IMR-90 (cell line): ENCODE results near the gene ATP11B. TPM values are rescaled to one million over a fixed set of nuclear protein-coding genes. Genes with fewer than 3 reads are reported as not detected.

ENCODE experiments used
- ATAC-seq: fragments of 200-7000 bp; cut with Tn5 transposase; 2 replicates; pipeline ENCODE4 v1.9.1; 2020; ENCODE audit warnings: low read depth, mild to moderate bottlenecking, moderate library complexity
- BruUV-seq: library from RNA; stranded (reverse); fragments of 400-500 nt; replicated peaks from 2 replicates; lab custom pipeline; 2021; lab: Mats Ljungman, UMichigan
- CTCF ChIA-PET: fragments of 300-600 bp; formaldehyde crosslinking; extraction: SDS; loops from one replicate; lab custom pipeline; 2021; ENCODE audit warnings: antibody characterized with exemption; lab: Yijun Ruan, JAX
- POLR2A ChIA-PET: fragments of 300-600 bp; sonication (Branson Sonifier 250); formaldehyde crosslinking; loops from one replicate; lab custom pipeline; 2022; ENCODE audit warnings: antibody characterized with exemption; ENCODE audit not compliant: unreplicated experiment; lab: Charles Lee
- DNase-seq: peaks from one replicate; pipeline ENCODE4 v3.0.0; 2013
- H2AFZ ChIP-seq: replicated peaks from 2 replicates; pipeline ENCODE3; 2013; ENCODE audit warnings: low read length, mild to moderate bottlenecking; ENCODE audit not compliant: poor library complexity
- H2AK5ac ChIP-seq: 2 replicates; pipeline ENCODE4 v1.6.1; 2013; ENCODE audit warnings: low read depth, low read length, inconsistent platforms
- H2AK9ac ChIP-seq: replicated peaks from 2 replicates; pipeline ENCODE3; 2013; ENCODE audit warnings: mild to moderate bottlenecking, low read depth, low read length, moderate library complexity; ENCODE audit not compliant: poor library complexity
- H2BK120ac ChIP-seq: 2 replicates; pipeline ENCODE4 v1.6.1; 2013; ENCODE audit warnings: low read depth, low read length, inconsistent platforms
- H2BK15ac ChIP-seq: 3 replicates; pipeline ENCODE4 v1.6.1; 2013; ENCODE audit warnings: low read depth, low read length, inconsistent platforms
- H2BK20ac ChIP-seq: 2 replicates; pipeline ENCODE4 v1.6.1; 2013; ENCODE audit warnings: low read depth, mild to moderate bottlenecking, inconsistent platforms, low read length, moderate library complexity
- H2BK5ac ChIP-seq: 2 replicates; pipeline ENCODE4 v1.6.1; 2013; ENCODE audit warnings: mild to moderate bottlenecking, low read depth, low read length, inconsistent platforms; ENCODE audit not compliant: poor library complexity, severe bottlenecking
- H3K14ac ChIP-seq: replicated peaks from 2 replicates; pipeline ENCODE4 v1.6.1; 2013; ENCODE audit warnings: low read depth, low read length, inconsistent platforms
- H3K18ac ChIP-seq: 2 replicates; pipeline ENCODE4 v1.6.1; 2013; ENCODE audit warnings: low read depth, low read length, control low read depth
- H3K23ac ChIP-seq: 2 replicates; pipeline ENCODE4 v1.6.1; 2013; ENCODE audit warnings: low read depth, low read length, inconsistent platforms
- H3K27ac ChIP-seq: 2 replicates; pipeline ENCODE4 v1.5.1; 2013; ENCODE audit warnings: mild to moderate bottlenecking, control low read depth, low read length; ENCODE audit not compliant: insufficient read depth
- H3K27me3 ChIP-seq: 2 replicates; pipeline ENCODE4 v1.6.1; 2013; ENCODE audit warnings: low read length; ENCODE audit not compliant: control insufficient read depth, insufficient read depth
- H3K36me3 ChIP-seq: 2 replicates; pipeline ENCODE4 v1.6.1; 2013; ENCODE audit warnings: low read length, mixed read lengths; ENCODE audit not compliant: control insufficient read depth, insufficient read depth
- H3K4ac ChIP-seq: 2 replicates; pipeline ENCODE4 v1.6.1; 2013; ENCODE audit warnings: low read depth, low read length, inconsistent platforms
- H3K4me1 ChIP-seq: 2 replicates; pipeline ENCODE4 v1.6.1; 2013; ENCODE audit warnings: low read length, mixed read lengths; ENCODE audit not compliant: control insufficient read depth, insufficient read depth
- H3K4me2 ChIP-seq: 2 replicates; pipeline ENCODE4 v1.6.1; 2013; ENCODE audit warnings: low read depth, mild to moderate bottlenecking, control low read depth, low read length, moderate library complexity
- H3K4me3 ChIP-seq: 2 replicates; pipeline ENCODE4 v1.5.1; 2013; ENCODE audit warnings: low read depth, mild to moderate bottlenecking, control low read depth, low read length, moderate library complexity; ENCODE audit not compliant: insufficient read depth
- H3K56ac ChIP-seq: 2 replicates; pipeline ENCODE4 v1.6.1; 2013; ENCODE audit warnings: low read length, inconsistent platforms; ENCODE audit not compliant: insufficient read depth; ENCODE audit errors: extremely low read depth
- H3K79me1 ChIP-seq, 2 experiments: 2 replicates each; pipeline ENCODE4 v1.6.1; 2013; ENCODE audit warnings: low read length in 2 of 2, inconsistent platforms in 1 of 2, low read depth in 1 of 2
- H3K9ac ChIP-seq: 2 replicates; pipeline ENCODE4 v1.6.1; 2013; ENCODE audit warnings: low read depth, low read length, control low read depth
- H3K9me1 ChIP-seq: 2 replicates; pipeline ENCODE4 v1.6.1; 2013; ENCODE audit warnings: low read length, inconsistent platforms; ENCODE audit not compliant: insufficient read depth
- H3K9me3 ChIP-seq: 2 replicates; pipeline ENCODE4 v1.6.1; 2013; ENCODE audit warnings: low read length; ENCODE audit not compliant: control insufficient read depth, insufficient read depth
- H4K20me1 ChIP-seq: 2 replicates; pipeline ENCODE4 v1.6.1; 2013; ENCODE audit warnings: low read length, inconsistent platforms; ENCODE audit not compliant: insufficient read depth
- H4K5ac ChIP-seq: 2 replicates; pipeline ENCODE4 v1.6.1; 2013; ENCODE audit warnings: mild to moderate bottlenecking, low read depth, low read length, control low read depth
- H4K8ac ChIP-seq, 2 experiments: 2 replicates each; pipeline ENCODE4 v1.6.1; 2013; ENCODE audit warnings: low read depth in 2 of 2, low read length in 2 of 2, control low read depth in 1 of 2, inconsistent platforms in 1 of 2
- H4K91ac ChIP-seq: 2 replicates; pipeline ENCODE4 v1.6.1; 2013; ENCODE audit warnings: low read depth, low read length, inconsistent platforms; ENCODE audit not compliant: insufficient read depth
- CEBPB ChIP-seq: IDR thresholded peaks from 2 replicates; pipeline ENCODE4 v1.6.1; 2012; ENCODE audit warnings: low read depth, low read length, improper control_type of control experiment
- CHD1 ChIP-seq: IDR thresholded peaks from 2 replicates; pipeline ENCODE4 v1.6.1; 2012; ENCODE audit warnings: low read depth, low read length, improper control_type of control experiment
- FOS ChIP-seq: fragments of 150-350 bp; IDR thresholded peaks from 2 replicates; pipeline ENCODE4 v1.6.1; 2016; ENCODE audit warnings: low read depth, low read length
- MAFK ChIP-seq: IDR thresholded peaks from 2 replicates; pipeline ENCODE4 v1.6.1; 2012; ENCODE audit warnings: low read depth, low read length, improper control_type of control experiment
- MAZ ChIP-seq: IDR thresholded peaks from 2 replicates; pipeline ENCODE4 v1.6.1; 2012; ENCODE audit warnings: low read depth, mild to moderate bottlenecking, low read length, improper control_type of control experiment, moderate library complexity, borderline replicate concordance
- MXI1 ChIP-seq: IDR thresholded peaks from 2 replicates; pipeline ENCODE4 v1.6.1; 2012; ENCODE audit warnings: low read depth, mild to moderate bottlenecking, low read length, moderate library complexity, borderline replicate concordance
- NFE2L2 ChIP-seq: fragments of 150-350 bp; IDR thresholded peaks from 2 replicates; pipeline ENCODE4 v1.6.1; 2016; ENCODE audit warnings: low read depth, mild to moderate bottlenecking, low read length
- POLR2A ChIP-seq: IDR thresholded peaks from 2 replicates; pipeline ENCODE4 v1.6.1; 2012; ENCODE audit warnings: mild to moderate bottlenecking, low read depth, low read length
- RAD21 ChIP-seq: IDR thresholded peaks from 2 replicates; pipeline ENCODE4 v1.6.1; 2012; ENCODE audit warnings: low read length, improper control_type of control experiment
- RCOR1 ChIP-seq: IDR thresholded peaks from 2 replicates; pipeline ENCODE4 v1.6.1; 2012; ENCODE audit warnings: mild to moderate bottlenecking, low read length, improper control_type of control experiment; ENCODE audit not compliant: insufficient replicate concordance
- RFX5 ChIP-seq: IDR thresholded peaks from 2 replicates; pipeline ENCODE4 v1.8.0; 2012; ENCODE audit warnings: low read depth, mild to moderate bottlenecking, low read length, moderate library complexity
- SMC3 ChIP-seq: fragments of 150-350 bp; IDR thresholded peaks from 2 replicates; pipeline ENCODE4 v1.6.1; 2016; ENCODE audit warnings: low read depth, mild to moderate bottlenecking, antibody characterized with exemption, low read length, moderate library complexity
- USF2 ChIP-seq: fragments of 150-350 bp; IDR thresholded peaks from 2 replicates; pipeline ENCODE4 v1.6.1; 2017; ENCODE audit warnings: mild to moderate bottlenecking, antibody characterized with exemption, low read length, low read depth
- WGBS, 2 experiments: methylation state at CpG; one replicate each; pipeline versions ENCODE4 v1.1.5 to v1.1.7; 2013; ENCODE audit warnings: missing lambda C conversion rate in 2 of 2; ENCODE audit not compliant: insufficient read length in 1 of 2; ENCODE audit errors: extremely low coverage in 2 of 2; 5-methylcytosine and 5-hydroxymethylcytosine counted together
- dilution Hi-C: fragments of 300-500 bp; cut with HindIII; formaldehyde crosslinking; loops from one replicate; pipeline ENCODE4 v1.14.3; 2018; ENCODE audit warnings: low sequenced_read_pairs; ENCODE audit not compliant: unreplicated experiment
- in situ Hi-C: fragments of 300-500 bp; cut with MboI; formaldehyde crosslinking; loops from 3 replicates; pipeline ENCODE4 v1.14.3; 2019; ENCODE audit warnings: low sequenced_read_pairs, inconsistent platforms, mixed read lengths
- intact Hi-C: fragments of 100-400 bp; cut with micrococcal nuclease; formaldehyde crosslinking; loops from 2 replicates; pipeline ENCODE4 v1.10.0; 2022
- polyA plus RNA-seq, 3 experiments: library from polyadenylated mRNA; depleted of rRNA; stranded (reverse); fragments of >200 nt; gene quantifications; 2 replicates each; pipeline ENCODE4 v1.2.3, GENCODE V29; 2012; ENCODE audit warnings: low replicate concordance in 1 of 3
- total RNA-seq: library from RNA; depleted of rRNA; stranded (reverse); fragments of >200 nt; gene quantifications from 2 replicates; pipeline ENCODE4 v1.2.3, GENCODE V29; 2012
- TF ChIP-seq, protein P1 (sequence below): fragments of 150-350 bp; IDR thresholded peaks from 2 replicates; pipeline ENCODE4 v1.6.1; 2016; ENCODE audit warnings: low read depth, mild to moderate bottlenecking, low read length, moderate library complexity, borderline replicate concordance

The ATP11B gene
- total and polyA plus RNA-seq, 2 of the 4 experiments (the other 2 are of a cell fraction), result 10.0 to 39.6 TPM

DNA sequence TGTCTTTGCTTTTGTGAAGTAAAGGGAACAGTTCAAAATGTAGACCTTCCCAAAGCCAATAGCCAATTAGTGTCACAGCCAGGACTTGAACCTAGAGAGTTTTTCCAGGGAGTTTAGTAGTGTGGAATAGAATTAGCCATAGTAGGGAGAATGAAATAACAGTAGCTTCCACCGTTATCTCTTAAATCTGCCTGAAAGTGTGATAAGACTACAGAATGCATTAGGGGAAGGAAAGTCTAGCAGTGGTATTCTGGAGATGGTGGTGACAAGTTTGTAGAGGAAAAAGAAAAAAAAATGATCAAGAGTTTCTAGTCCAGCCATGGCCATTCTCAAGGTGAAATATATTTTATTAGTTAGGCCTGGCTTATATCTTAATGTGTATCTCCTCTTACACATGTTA is 13.8 kb downstream of the ATP11B start:
- dilution Hi-C loops, result no loop called here
- no peak overlapping the region for H3K56ac ChIP-seq
- ATAC-seq (no peak), DNase-seq (no peak)
- no TSS peak for BruUV-seq
- in situ Hi-C loops, result no loop called here
- H3K27ac ChIP-seq, result no peak overlapping the region
- H3K4ac ChIP-seq, result no peak overlapping the region
- no peak overlapping the region for H2AK9ac ChIP-seq
- no peak overlapping the region for H4K5ac ChIP-seq
- ChIA-PET CTCF (interaction anchor here (0.7 to 0.9 kb wide), 2 partner anchors 13 to 15 kb away, joined by 3 to 7 read pairs; no protein-coding TSS in a partner anchor), POLR2A (no interaction called here)
- TF ChIP-seq FOS (no peak), CEBPB (no peak), SMC3 (no peak), NFE2L2 (no peak), MXI1 (no peak), MAFK (no peak), RFX5 (no peak), RCOR1 (no peak), USF2 (no peak), CHD1 (no peak), RAD21 (no peak), MAZ (no peak), POLR2A (no peak)
- TF ChIP-seq, protein P1, sequence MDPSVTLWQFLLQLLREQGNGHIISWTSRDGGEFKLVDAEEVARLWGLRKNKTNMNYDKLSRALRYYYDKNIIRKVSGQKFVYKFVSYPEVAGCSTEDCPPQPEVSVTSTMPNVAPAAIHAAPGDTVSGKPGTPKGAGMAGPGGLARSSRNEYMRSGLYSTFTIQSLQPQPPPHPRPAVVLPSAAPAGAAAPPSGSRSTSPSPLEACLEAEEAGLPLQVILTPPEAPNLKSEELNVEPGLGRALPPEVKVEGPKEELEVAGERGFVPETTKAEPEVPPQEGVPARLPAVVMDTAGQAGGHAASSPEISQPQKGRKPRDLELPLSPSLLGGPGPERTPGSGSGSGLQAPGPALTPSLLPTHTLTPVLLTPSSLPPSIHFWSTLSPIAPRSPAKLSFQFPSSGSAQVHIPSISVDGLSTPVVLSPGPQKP, result no peak
- no peak overlapping the region for H3K4me3 ChIP-seq
- H2BK20ac ChIP-seq, result no peak overlapping the region
- no peak overlapping the region for H4K8ac ChIP-seq
- no peak overlapping the region for H3K14ac ChIP-seq
- H3K9ac ChIP-seq, result no peak overlapping the region
- intact Hi-C loops, result no loop called here
- H2BK15ac ChIP-seq, result no peak overlapping the region
- peaks cover 3% of the 10 kb centered on the region; the same call in 1 of the 2 replicates for H3K4me1 ChIP-seq
- H3K27me3 ChIP-seq, result no peaks in the 10 kb centered on the region
- H3K18ac ChIP-seq, result no peak overlapping the region
- H3K9me1 ChIP-seq, result peaks cover 3% of the 10 kb centered on the region; the same call in 1 of the 2 replicates
- H2AK5ac ChIP-seq, result no peak overlapping the region
- WGBS, 2 experiments, result no CpG with 5 or more reads among the region's 1 CpG
- no peak overlapping the region for H2AFZ ChIP-seq
- no peak overlapping the region for H3K4me2 ChIP-seq
- no peak overlapping the region for H2BK120ac ChIP-seq
- no peak overlapping the region for H2BK5ac ChIP-seq
- no peaks in the 10 kb centered on the region for H3K36me3 ChIP-seq
- peaks cover 20% of the 10 kb centered on the region; the same call in 1 of the 2 replicates for H4K20me1 ChIP-seq
- H4K91ac ChIP-seq, result no peak overlapping the region
- H3K9me3 ChIP-seq, result no peaks in the 10 kb centered on the region
- H3K23ac ChIP-seq, result no peak overlapping the region
- peaks cover 4 to 37% of the 10 kb centered on the region in 2 experiments; a peak in 3 of 4 replicates for H3K79me1 ChIP-seq
